H1 (cell line): ENCODE data around the gene SSH2. TPM values are rescaled to one million over a fixed set of nuclear protein-coding genes. Genes with fewer than 3 reads are reported as not detected.

ENCODE experiments used
- BACH1 ChIP-seq: IDR thresholded peaks from 2 replicates; pipeline ENCODE4 v1.6.1; 2012; ENCODE audit warnings: low read length, improper control_type of control experiment
- CHD1 ChIP-seq: IDR thresholded peaks from 2 replicates; pipeline ENCODE4 v1.6.1; 2012; ENCODE audit warnings: low read depth, low read length, improper control_type of control experiment
- HDAC2 ChIP-seq, 2 experiments: fragments of 300-600 bp in 1 of 2; sonication (generic) in 1 of 2; IDR thresholded peaks; 2 replicates each; pipeline ENCODE4 v1.6.1; 2011 to 2012; ENCODE audit warnings: low read depth in 2 of 2, low read length in 2 of 2, mild to moderate bottlenecking in 2 of 2, moderate library complexity in 2 of 2, borderline replicate concordance in 1 of 2, inconsistent platforms in 1 of 2
- NANOG ChIP-seq: IDR thresholded peaks from 2 replicates; pipeline ENCODE4 v1.6.1; 2011; ENCODE audit warnings: low read length, low read depth, mild to moderate bottlenecking, inconsistent platforms; ENCODE audit not compliant: insufficient read depth, poor library complexity, severe bottlenecking
- SP2 ChIP-seq: IDR thresholded peaks from 2 replicates; pipeline ENCODE4 v1.6.1; 2012; ENCODE audit warnings: mild to moderate bottlenecking, low read length, inconsistent platforms
- SUZ12 ChIP-seq: fragments of 200-600 bp; sonication (generic); IDR thresholded peaks from 2 replicates; pipeline ENCODE4 v1.6.1; 2012; ENCODE audit warnings: mild to moderate bottlenecking, inconsistent platforms, low read length, moderate library complexity, mixed read lengths
- polyA plus RNA-seq, 7 experiments: library from polyadenylated mRNA; depleted of rRNA in 3 of 7; stranded (reverse) in 5 of 7; unstranded in 2 of 7; fragments of >200 nt in 5 of 7; fragments of 200-250 nt in 2 of 7; gene quantifications; 1 replicate in 5 of 7; 2 replicates in 1 of 7; 4 replicates in 1 of 7; pipeline versions ENCODE4 v1.2.1 to v1.2.3, GENCODE V29; 2011 to 2013; ENCODE audit warnings: missing spikeins in 2 of 7, mixed read lengths in 2 of 7
- total RNA-seq: library from RNA; stranded (reverse); fragmentation: NEBNext Ultra II Directional; extraction: Animal tissue kit (Norgen Biotek cat#: 25700); gene quantifications from 2 replicates; pipeline ENCODE4 v1.2.1, GENCODE V29; 2021

The SSH2 gene
- total and polyA plus RNA-seq, 2 of the 8 experiments (the other 6 are each of a cell fraction or from before 2014, with no cell fraction given): 5.2 to 15.9 TPM

- TF ChIP-seq NANOG: no peak
- TF ChIP-seq SP2: no peak
- TF ChIP-seq CHD1: no peak
- TF ChIP-seq HDAC2 (IDR thresholded peaks at IDR 0.05; ENCODE audit: borderline replicate concordance in 1 of 2, low read depth in 2 of 2, low read length in 2 of 2): no peak
- no peak for TF ChIP-seq SUZ12
- TF ChIP-seq BACH1: no peak
Measured at GRCh38 chr17:29693751-29694150, 236.3 kb downstream of the SSH2 start (continued).
